A549 (cell line): Measurements from ENCODE around the gene BTBD16.

Experiments
- CEBPB ChIP-seq, 2 experiments: fragments of >200 bp in 1 of 2; sonication (Bioruptor Twin) in 1 of 2; formaldehyde crosslinking in 1 of 2; IDR thresholded peaks; 2 replicates each; pipeline ENCODE4 v1.6.1; 2012 to 2016
- CTCF ChIP-seq: fragments of >200 bp; sonication (Bioruptor Twin); formaldehyde crosslinking; IDR thresholded peaks from 3 replicates; pipeline ENCODE4 v1.5.1; 2016
- EP300 ChIP-seq, 2 experiments: fragments of >200 bp; sonication (Bioruptor Twin); formaldehyde crosslinking; IDR thresholded peaks; 2 replicates in 1 of 2; 3 replicates in 1 of 2; pipeline ENCODE4 v1.6.1; 2016 to 2017
- JUN ChIP-seq, 2 experiments: fragments of >200 bp; sonication (Bioruptor Twin); formaldehyde crosslinking; IDR thresholded peaks; 2 replicates in 1 of 2; 3 replicates in 1 of 2; pipeline ENCODE4 v1.6.1; 2016 to 2017
- MAX ChIP-seq: IDR thresholded peaks from 2 replicates; pipeline ENCODE4 v1.6.1; 2012
- PHF8 ChIP-seq: fragments of 200-600 bp; sonication (generic); IDR thresholded peaks from 2 replicates; pipeline ENCODE4 v1.6.1; 2016; ENCODE audit warnings: low read depth, mild to moderate bottlenecking, antibody characterized with exemption, moderate library complexity, borderline replicate concordance

DNA sequence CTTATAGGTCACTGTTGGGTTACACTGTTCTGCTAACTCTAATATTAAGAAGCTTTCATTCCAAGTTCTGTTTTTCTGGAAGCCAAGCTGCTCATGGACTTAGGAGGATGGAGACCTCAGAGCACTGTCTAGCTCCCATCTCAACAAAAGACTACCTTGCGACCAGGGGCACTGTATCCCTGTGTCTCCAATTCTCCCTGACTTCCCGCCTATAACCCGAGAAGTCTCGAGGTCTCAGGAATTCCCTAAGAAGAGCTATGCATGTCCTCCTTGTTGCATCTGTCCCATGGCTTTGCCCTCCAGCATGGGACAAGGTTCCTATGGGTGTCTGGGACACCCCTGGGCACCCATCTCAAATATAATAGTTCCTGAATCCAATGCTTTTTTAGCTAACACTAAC, 31.2 kb downstream of the BTBD16 start:
- TF ChIP-seq MAX (no peak), CTCF (no peak), EP300 (IDR thresholded peaks at IDR 0.05) (no peak), PHF8 (no peak), CEBPB (IDR thresholded peaks at IDR 0.05) (no peak), JUN (IDR thresholded peaks at IDR 0.05) (no peak)
